MCF 10A (cell line): Measurements from ENCODE around the gene ZGPAT. TPM values are rescaled to one million over a fixed set of nuclear protein-coding genes. Genes with fewer than 3 reads are reported as not detected.

Experiments
- BruUV-seq: library from RNA; stranded (reverse); fragments of 400-500 nt; replicated peaks from 2 replicates; lab custom pipeline; 2021; lab: Mats Ljungman, UMichigan
- CTCF ChIA-PET: fragments of 300-600 bp; sonication (Branson Sonifier 250); formaldehyde crosslinking; extraction: SDS; loops from one replicate; lab custom pipeline; 2021; ENCODE audit warnings: antibody characterized with exemption, inconsistent platforms; lab: Yijun Ruan, JAX
- POLR2A ChIA-PET: fragments of 300-600, 350-650 bp; sonication (Branson Sonifier 250); formaldehyde crosslinking; extraction: SDS; loops from one replicate; lab custom pipeline; 2020; ENCODE audit warnings: antibody characterized with exemption, inconsistent platforms; lab: Yijun Ruan, JAX
- DNase-seq: peaks from one replicate; pipeline ENCODE4 v3.0.0-alpha.2; 2018; ENCODE audit not compliant: unreplicated experiment
- H3K27ac Mint-ChIP-seq: one replicate; pipeline ENCODE4 v1.8.0; 2022; ENCODE audit warnings: mild to moderate bottlenecking, low read depth, mixed read lengths; ENCODE audit not compliant: unreplicated experiment
- H3K27me3 Mint-ChIP-seq: one replicate; pipeline ENCODE4 v1.8.0; 2022; ENCODE audit warnings: mixed read lengths; ENCODE audit not compliant: insufficient read depth, unreplicated experiment
- H3K36me3 Mint-ChIP-seq: one replicate; pipeline ENCODE4 v1.8.0; 2022; ENCODE audit warnings: mild to moderate bottlenecking, moderate library complexity, mixed read lengths; ENCODE audit not compliant: insufficient read depth, unreplicated experiment
- H3K4me1 Mint-ChIP-seq: one replicate; pipeline ENCODE4 v1.8.0; 2022; ENCODE audit warnings: mixed read lengths; ENCODE audit not compliant: insufficient read depth, unreplicated experiment
- H3K4me3 Mint-ChIP-seq: one replicate; pipeline ENCODE4 v1.8.0; 2022; ENCODE audit warnings: mild to moderate bottlenecking, moderate library complexity, mixed read lengths; ENCODE audit not compliant: unreplicated experiment
- H3K9me3 Mint-ChIP-seq: one replicate; pipeline ENCODE4 v1.8.0; 2022; ENCODE audit warnings: mixed read lengths; ENCODE audit not compliant: unreplicated experiment
- CTCF ChIP-seq: fragments of 200-600 bp; IDR thresholded peaks from one replicate; pipeline ENCODE4 v1.8.0; 2022; ENCODE audit warnings: antibody characterized with exemption, mild to moderate bottlenecking; ENCODE audit not compliant: unreplicated experiment
- intact Hi-C: fragments of 100-400 bp; cut with micrococcal nuclease; formaldehyde crosslinking; loops from 2 replicates; pipeline ENCODE4 v1.14.1; 2022
- total RNA-seq: library from RNA; stranded (reverse); gene quantifications from 2 replicates; pipeline ENCODE4 v1.2.3, GENCODE V29; 2022

ZGPAT gene
- total RNA-seq, 1 experiment from 2014 or later, result 19.5 TPM

- no peak overlapping the region for H3K27ac Mint-ChIP-seq
Observed at GRCh38 chr20:63685269-63686026, 22.4 kb upstream of the ZGPAT start.

GRCh38 chr20:63686094-63686491, 21.7 kb upstream of the ZGPAT start:
- BruUV-seq, result no TSS peak
- no peak overlapping the region for H3K27ac Mint-ChIP-seq
- DNase-seq, result no peak
- TF ChIP-seq CTCF, result no peak
- ChIA-PET POLR2A (interaction anchor here (1.0 to 2.0 kb wide), 2 partner anchors 13 to 28 kb away, joined by 3 to 14 read pairs; partner anchors contain the start of gene RTEL1), CTCF (interaction anchor here (1.2 kb wide), 1 partner anchor 70 kb away, joined by 3 read pairs; no protein-coding TSS in a partner anchor)
- peaks cover 23% of the 10 kb centered on the region for H3K36me3 Mint-ChIP-seq
- intact Hi-C loops, result no loop called here
- H3K4me1 Mint-ChIP-seq, result peaks cover 6% of the 10 kb centered on the region
- no peak overlapping the region for H3K4me3 Mint-ChIP-seq
- H3K27me3 Mint-ChIP-seq, result no peaks in the 10 kb centered on the region
- H3K9me3 Mint-ChIP-seq, result no peaks in the 10 kb centered on the region

More at GRCh38 chr20:63685269-63686026, 22.4 kb upstream of the ZGPAT start:
- CTCF ChIA-PET, result no interaction called here
- H3K4me1 Mint-ChIP-seq, result peaks cover 6% of the 10 kb centered on the region
- H3K4me3 Mint-ChIP-seq, result no peak overlapping the region
- no peak for DNase-seq
- no peak for TF ChIP-seq CTCF
- peaks cover 19% of the 10 kb centered on the region for H3K36me3 Mint-ChIP-seq
- no TSS peak for BruUV-seq
- H3K9me3 Mint-ChIP-seq, result no peaks in the 10 kb centered on the region
- no peaks in the 10 kb centered on the region for H3K27me3 Mint-ChIP-seq
- POLR2A ChIA-PET, result no interaction called here
- intact Hi-C loops, result no loop called here

- ChIA-PET POLR2A (interaction anchor here (0.5 to 2.0 kb wide), 4 partner anchors 12 to 50 kb away, joined by 3 to 14 read pairs (median 4); partner anchors contain the start of gene RTEL1), CTCF (interaction anchor here (1.2 kb wide), 1 partner anchor 71 kb away, joined by 3 read pairs; no protein-coding TSS in a partner anchor)
- BruUV-seq, result no TSS peak
- Mint-ChIP-seq H3K4me1 (peaks cover 12% of the 10 kb centered on the region), H3K9me3 (no peaks in the 10 kb centered on the region), H3K4me3 (no peak overlapping the region), H3K27me3 (no peaks in the 10 kb centered on the region), H3K36me3 (peaks cover 27% of the 10 kb centered on the region), H3K27ac (no peak overlapping the region)
- intact Hi-C loops, result no loop called here
- no peak for TF ChIP-seq CTCF
- peak; percentile 85 for DNase-seq
Observed at GRCh38 chr20:63686492-63687321, 21.1 kb upstream of the ZGPAT start.
